CD4-positive, alpha-beta memory T cell (primary cell): Measurements from ENCODE around the gene WNT7B. TPM values are rescaled to one million over a fixed set of nuclear protein-coding genes. Genes with fewer than 3 reads are reported as not detected.

Experiments
- CTCF ChIA-PET: fragments of 350-600 bp; sonication (Branson Sonifier 250); formaldehyde crosslinking; loops from one replicate; lab custom pipeline; 2021; ENCODE audit warnings: inconsistent platforms; ENCODE audit not compliant: partially characterized antibody; lab: Charles Lee
- POLR2A ChIA-PET: fragments of 350-600 bp; sonication (Branson Sonifier 250); formaldehyde crosslinking; loops from one replicate; lab custom pipeline; 2021; ENCODE audit not compliant: partially characterized antibody; lab: Charles Lee
- DNase-seq, 5 donors: peaks; one replicate each; pipeline versions ENCODE4 v3.0.0 to v3.0.0-alpha.2; 2020 to 2022; ENCODE audit warnings: mixed read lengths in 1 of 5
- H3K27ac ChIP-seq: one replicate; pipeline ENCODE4 v1.7.0; 2013; ENCODE audit warnings: low read depth, low read length
- H3K27me3 ChIP-seq: 2 replicates; pipeline ENCODE4 v1.7.0; 2013; ENCODE audit warnings: mild to moderate bottlenecking, low read length, moderate library complexity; ENCODE audit not compliant: insufficient read depth
- H3K36me3 ChIP-seq: 2 replicates; pipeline ENCODE4 v1.7.0; 2013; ENCODE audit warnings: mild to moderate bottlenecking, low read length, moderate library complexity; ENCODE audit not compliant: insufficient read depth
- H3K4me1 ChIP-seq: 2 replicates; pipeline ENCODE4 v1.7.0; 2013; ENCODE audit warnings: mild to moderate bottlenecking, low read length, moderate library complexity; ENCODE audit not compliant: insufficient read depth
- H3K4me3 ChIP-seq, 2 donors: one replicate each; pipeline ENCODE4 v1.7.0; 2013; ENCODE audit warnings: low read length in 2 of 2, mild to moderate bottlenecking in 1 of 2
- H3K9me3 ChIP-seq, 2 donors: one replicate each; pipeline ENCODE4 v1.7.0; 2013; ENCODE audit warnings: low read length in 2 of 2, control low read depth in 1 of 2; ENCODE audit not compliant: control insufficient read depth in 1 of 2
- H3K27ac Mint-ChIP-seq, 7 donors: one replicate each; pipeline ENCODE4 v1.8.0; 2020 to 2021; ENCODE audit warnings: mixed read lengths in 7 of 7, mild to moderate bottlenecking in 6 of 7, inconsistent platforms in 3 of 7, moderate library complexity in 3 of 7
- H3K27me3 Mint-ChIP-seq, 2 donors: one replicate each; pipeline ENCODE4 v1.8.0; 2020 to 2021; ENCODE audit warnings: mixed read lengths in 2 of 2
- H3K36me3 Mint-ChIP-seq, 2 donors: one replicate each; pipeline ENCODE4 v1.8.0; 2020 to 2021; ENCODE audit warnings: mixed read lengths in 2 of 2, inconsistent platforms in 1 of 2, mild to moderate bottlenecking in 1 of 2
- H3K4me1 Mint-ChIP-seq, 4 donors: one replicate each; pipeline ENCODE4 v1.8.0; 2020 to 2021; ENCODE audit warnings: mixed read lengths in 4 of 4, mild to moderate bottlenecking in 1 of 4
- H3K4me3 Mint-ChIP-seq, 8 donors: one replicate each; pipeline ENCODE4 v1.8.0; 2020 to 2021; ENCODE audit warnings: mixed read lengths in 8 of 8, mild to moderate bottlenecking in 7 of 8, moderate library complexity in 6 of 8, inconsistent platforms in 3 of 8
- H3K9me3 Mint-ChIP-seq, 8 donors: one replicate each; pipeline ENCODE4 v1.8.0; 2020 to 2021; ENCODE audit warnings: mixed read lengths in 8 of 8, mild to moderate bottlenecking in 5 of 8, inconsistent platforms in 3 of 8, moderate library complexity in 1 of 8
- intact Hi-C: fragments of 100-400 bp; cut with micrococcal nuclease; formaldehyde crosslinking; loops from one replicate; pipeline ENCODE4 v1.15.1; 2023
- polyA plus RNA-seq, 2 donors: library from polyadenylated mRNA; unstranded; fragments of 300-500 nt; fragmentation: Illumina TruSeq; gene quantifications; one replicate each; pipeline ENCODE4 v1.2.3, GENCODE V29; 2021
- total RNA-seq, 2 experiments: library from RNA; stranded (reverse); gene quantifications; one replicate each; pipeline ENCODE4 v1.2.3, GENCODE V29; 2021

WNT7B gene
- total and polyA plus RNA-seq, 4 experiments from 2014 or later: not detected

GRCh38 chr22:45917700-45918458 is 59.1 kb downstream of the WNT7B start:
- DNase-seq: no peak
- Histone ChIP-seq H3K36me3 (no peaks in the 10 kb centered on the region), H3K9me3 (no peaks in the 10 kb centered on the region), H3K4me3 (no peak overlapping the region), H3K4me1 (no peaks in the 10 kb centered on the region), H3K27ac (no peak overlapping the region), H3K27me3 (no peaks in the 10 kb centered on the region)
- ChIA-PET POLR2A (no interaction called here), CTCF (no interaction called here)
- Mint-ChIP-seq H3K9me3 (peaks cover 0 to 5% (median 0%) of the 10 kb centered on the region in 8 donors), H3K27me3 (peaks cover 3 to 6% of the 10 kb centered on the region in 2 donors), H3K36me3 (no peaks in the 10 kb centered on the region), H3K4me1 (no peaks in the 10 kb centered on the region), H3K4me3 (no peak overlapping the region), H3K27ac (no peak overlapping the region)
- intact Hi-C loops: no loop called here

GRCh38 chr22:45917146-45917545 is 59.8 kb downstream of the WNT7B start:
- Mint-ChIP-seq H3K36me3 (no peaks in the 10 kb centered on the region), H3K27ac (no peak overlapping the region), H3K27me3 (peaks cover 3 to 6% of the 10 kb centered on the region in 2 donors), H3K9me3 (peaks cover 0 to 5% (median 0%) of the 10 kb centered on the region in 8 donors), H3K4me1 (no peaks in the 10 kb centered on the region), H3K4me3 (no peak overlapping the region)
- POLR2A ChIA-PET: no interaction called here
- Histone ChIP-seq H3K27me3 (no peaks in the 10 kb centered on the region), H3K9me3 (no peaks in the 10 kb centered on the region), H3K36me3 (no peaks in the 10 kb centered on the region), H3K27ac (no peak overlapping the region), H3K4me1 (no peaks in the 10 kb centered on the region), H3K4me3 (no peak overlapping the region)
- intact Hi-C loops: no loop called here
- no peak for DNase-seq
- CTCF ChIA-PET: no interaction called here

- H3K27me3 ChIP-seq: no peaks in the 10 kb centered on the region
- no peak overlapping the region for H3K27ac ChIP-seq
- intact Hi-C loops: no loop called here
- H3K36me3 ChIP-seq: no peaks in the 10 kb centered on the region
- ChIA-PET POLR2A (no interaction called here), CTCF (no interaction called here)
- H3K4me1 ChIP-seq: no peaks in the 10 kb centered on the region
- Mint-ChIP-seq H3K36me3 (no peaks in the 10 kb centered on the region), H3K27ac (no peak overlapping the region), H3K9me3 (peaks cover 0 to 5% (median 0%) of the 10 kb centered on the region in 8 donors), H3K4me1 (no peaks in the 10 kb centered on the region), H3K4me3 (no peak overlapping the region), H3K27me3 (peaks cover 3 to 6% of the 10 kb centered on the region in 2 donors)
- H3K4me3 ChIP-seq: no peak overlapping the region
- no peaks in the 10 kb centered on the region for H3K9me3 ChIP-seq
- DNase-seq: no peak
Observed at GRCh38 chr22:45916515-45916914, 60.4 kb downstream of the WNT7B start.

GRCh38 chr22:45915841-45916240 is 61.1 kb downstream of the WNT7B start:
- Mint-ChIP-seq H3K4me3 (no peak overlapping the region), H3K27me3 (peaks cover 3 to 6% of the 10 kb centered on the region in 2 donors), H3K36me3 (no peaks in the 10 kb centered on the region), H3K27ac (no peak overlapping the region), H3K9me3 (peaks cover 0 to 5% (median 0%) of the 10 kb centered on the region in 8 donors), H3K4me1 (no peaks in the 10 kb centered on the region)
- Histone ChIP-seq H3K27me3 (no peaks in the 10 kb centered on the region), H3K4me1 (no peaks in the 10 kb centered on the region), H3K27ac (no peak overlapping the region), H3K4me3 (no peak overlapping the region), H3K9me3 (no peaks in the 10 kb centered on the region), H3K36me3 (no peaks in the 10 kb centered on the region)
- POLR2A ChIA-PET: no interaction called here
- CTCF ChIA-PET: no interaction called here
- DNase-seq: no peak
- intact Hi-C loops: no loop called here

GRCh38 chr22:45915151-45915550 is 61.8 kb downstream of the WNT7B start:
- intact Hi-C loops: no loop called here
- Histone ChIP-seq H3K36me3 (no peaks in the 10 kb centered on the region), H3K4me3 (no peak overlapping the region), H3K4me1 (no peaks in the 10 kb centered on the region), H3K9me3 (no peaks in the 10 kb centered on the region), H3K27me3 (no peaks in the 10 kb centered on the region), H3K27ac (no peak overlapping the region)
- peaks cover 3 to 6% of the 10 kb centered on the region in 2 donors for H3K27me3 Mint-ChIP-seq
- peaks cover 0 to 5% (median 0%) of the 10 kb centered on the region in 8 donors for H3K9me3 Mint-ChIP-seq
- ChIA-PET POLR2A (no interaction called here), CTCF (no interaction called here)
- no peaks in the 10 kb centered on the region for H3K36me3 Mint-ChIP-seq
- H3K4me1 Mint-ChIP-seq: no peaks in the 10 kb centered on the region
- H3K27ac Mint-ChIP-seq: no peak overlapping the region
- DNase-seq: no peak
- no peak overlapping the region for H3K4me3 Mint-ChIP-seq

- CTCF ChIA-PET: no interaction called here
- DNase-seq: no peak
- POLR2A ChIA-PET: no interaction called here
- H3K4me3 Mint-ChIP-seq: no peak overlapping the region
- peaks cover 0 to 5% (median 0%) of the 10 kb centered on the region in 8 donors for H3K9me3 Mint-ChIP-seq
- Histone ChIP-seq H3K9me3 (no peaks in the 10 kb centered on the region), H3K36me3 (no peaks in the 10 kb centered on the region), H3K27me3 (no peaks in the 10 kb centered on the region), H3K4me3 (no peak overlapping the region), H3K4me1 (no peaks in the 10 kb centered on the region), H3K27ac (no peak overlapping the region)
- no peak overlapping the region for H3K27ac Mint-ChIP-seq
- H3K27me3 Mint-ChIP-seq: peaks cover 3 to 6% of the 10 kb centered on the region in 2 donors
- H3K4me1 Mint-ChIP-seq: no peaks in the 10 kb centered on the region
- no peaks in the 10 kb centered on the region for H3K36me3 Mint-ChIP-seq
- intact Hi-C loops: no loop called here
Observed at GRCh38 chr22:45914309-45914708, 62.7 kb downstream of the WNT7B start.

GRCh38 chr22:45912910-45913309 is 64.1 kb downstream of the WNT7B start:
- Histone ChIP-seq H3K27me3 (no peaks in the 10 kb centered on the region), H3K4me1 (no peaks in the 10 kb centered on the region), H3K4me3 (no peak overlapping the region), H3K27ac (no peak overlapping the region), H3K36me3 (no peaks in the 10 kb centered on the region), H3K9me3 (no peaks in the 10 kb centered on the region)
- peaks cover 0 to 5% (median 0%) of the 10 kb centered on the region in 8 donors for H3K9me3 Mint-ChIP-seq
- ChIA-PET CTCF (no interaction called here), POLR2A (no interaction called here)
- peaks cover 3 to 5% of the 10 kb centered on the region in 2 donors for H3K27me3 Mint-ChIP-seq
- no peak overlapping the region for H3K27ac Mint-ChIP-seq
- no peaks in the 10 kb centered on the region for H3K36me3 Mint-ChIP-seq
- no peak for DNase-seq
- H3K4me1 Mint-ChIP-seq: no peaks in the 10 kb centered on the region
- intact Hi-C loops: no loop called here
- no peak overlapping the region for H3K4me3 Mint-ChIP-seq
